H1 (cell line): ENCODE data around the gene DNTT. TPM values are rescaled to one million over a fixed set of nuclear protein-coding genes. Genes with fewer than 3 reads are reported as not detected.

ENCODE experiments used
- CTCF ChIA-PET: fragments of 300-600 bp; sonication (Branson Sonifier 250); formaldehyde crosslinking; loops from one replicate; lab custom pipeline; 2021; ENCODE audit not compliant: partially characterized antibody; lab: Charles Lee
- POLR2A ChIA-PET: fragments of 300-600 bp; sonication (Branson Sonifier 250); formaldehyde crosslinking; loops from one replicate; lab custom pipeline; 2021; ENCODE audit warnings: inconsistent platforms; ENCODE audit not compliant: partially characterized antibody; lab: Charles Lee
- DNase-seq, 2 experiments: peaks; one replicate each; pipeline versions ENCODE4 v3.0.0 to v3.0.0-alpha.2; 2010 to 2022; ENCODE audit warnings: low spot score in 2 of 2, low read depth in 1 of 2, mixed read lengths in 1 of 2
- FAIRE-seq: peaks from 2 replicates; lab custom pipeline; 2011; peaks lifted over from hg19 to GRCh38; lab: Jason Lieb, UNC
- H2AFZ ChIP-seq: 2 replicates; pipeline ENCODE4 v1.8.1; 2012; ENCODE audit warnings: low read length, inconsistent platforms
- H2AK5ac ChIP-seq: 2 replicates; pipeline ENCODE4 v1.6.1; 2013; ENCODE audit warnings: low read depth, low read length
- H2BK120ac ChIP-seq: replicated peaks from 2 replicates; pipeline ENCODE3; 2013; ENCODE audit warnings: low read depth, low read length, inconsistent platforms
- H2BK12ac ChIP-seq: 2 replicates; pipeline ENCODE4 v1.6.1; 2013; ENCODE audit warnings: low read depth, low read length
- H2BK15ac ChIP-seq: 2 replicates; pipeline ENCODE4 v1.6.1; 2013; ENCODE audit warnings: low read length
- H2BK20ac ChIP-seq: 2 replicates; pipeline ENCODE4 v1.6.1; 2013; ENCODE audit warnings: low read length
- H2BK5ac ChIP-seq: 2 replicates; pipeline ENCODE4 v1.6.1; 2013; ENCODE audit warnings: low read depth, low read length
- H3K14ac ChIP-seq: 2 replicates; pipeline ENCODE4 v1.6.1; 2013; ENCODE audit warnings: inconsistent platforms; ENCODE audit not compliant: insufficient read length
- H3K18ac ChIP-seq: 2 replicates; pipeline ENCODE4 v1.6.1; 2013; ENCODE audit warnings: low read length; ENCODE audit errors: extremely low read depth
- H3K23ac ChIP-seq: 2 replicates; pipeline ENCODE4 v1.6.1; 2013; ENCODE audit warnings: inconsistent platforms; ENCODE audit not compliant: insufficient read length
- H3K23me2 ChIP-seq: 2 replicates; pipeline ENCODE4 v1.6.1; 2013; ENCODE audit warnings: low read depth, low read length
- H3K27ac ChIP-seq: 2 replicates; pipeline ENCODE4 v1.6.1; 2011; ENCODE audit warnings: low read depth, low read length, inconsistent platforms
- H3K27me3 ChIP-seq, 4 experiments: replicated peaks in 1 of 4; 1 replicate in 1 of 4; 2 replicates in 3 of 4; pipeline versions ENCODE4 v1.6.1 to v1.8.1; 2011 to 2013; ENCODE audit warnings: low read length in 3 of 4, mild to moderate bottlenecking in 3 of 4, inconsistent platforms in 2 of 4, mixed read lengths in 2 of 4, moderate library complexity in 1 of 4; ENCODE audit not compliant: control insufficient read depth in 3 of 4, insufficient read depth in 3 of 4; ENCODE audit errors: extremely low read depth in 1 of 4
- H3K36me3 ChIP-seq, 4 experiments: 2 replicates each; pipeline versions ENCODE4 v1.6.1 to v1.8.1; 2011 to 2013; ENCODE audit warnings: mild to moderate bottlenecking in 4 of 4, low read length in 3 of 4, moderate library complexity in 2 of 4, control low read depth in 1 of 4, inconsistent platforms in 1 of 4; ENCODE audit not compliant: insufficient read depth in 4 of 4, control insufficient read depth in 2 of 4
- H3K4ac ChIP-seq: replicated peaks from 2 replicates; pipeline ENCODE3; 2013; ENCODE audit warnings: low read length, low read depth, mixed read lengths, inconsistent platforms; ENCODE audit not compliant: insufficient read length
- H3K4me1 ChIP-seq, 4 experiments: replicated peaks in 1 of 4; 1 replicate in 1 of 4; 2 replicates in 3 of 4; pipeline versions ENCODE4 v1.6.1 to v1.8.1; 2011 to 2013; ENCODE audit warnings: low read length in 3 of 4, inconsistent platforms in 2 of 4, mixed read lengths in 1 of 4; ENCODE audit not compliant: insufficient read depth in 4 of 4, control insufficient read depth in 3 of 4
- H3K4me2 ChIP-seq, 2 experiments: 2 replicates each; pipeline versions ENCODE4 v1.6.1 to v1.8.1; 2011 to 2013; ENCODE audit warnings: low read depth in 2 of 2, low read length in 2 of 2, control low read depth in 1 of 2, inconsistent platforms in 1 of 2, mild to moderate bottlenecking in 1 of 2; ENCODE audit not compliant: insufficient read depth in 1 of 2
- H3K4me3 ChIP-seq, 4 experiments: fragments of 200-600, 300-600 bp in 1 of 4; sonication (generic), shearing (Covaris generic), sonication (Bioruptor Twin) in 1 of 4; 2 replicates each; pipeline versions ENCODE4 v1.5.1 to v1.8.1; 2011 to 2016; ENCODE audit warnings: low read length in 4 of 4, low read depth in 3 of 4, control low read depth in 2 of 4, inconsistent platforms in 2 of 4, mild to moderate bottlenecking in 2 of 4, mixed read lengths in 1 of 4, moderate library complexity in 1 of 4; ENCODE audit not compliant: insufficient read depth in 2 of 4; ENCODE audit errors: extremely low read depth in 1 of 4
- H3K56ac ChIP-seq: replicated peaks from 2 replicates; pipeline ENCODE3; 2013; ENCODE audit warnings: low read depth, mild to moderate bottlenecking, mixed read lengths, low read length, inconsistent platforms; ENCODE audit not compliant: insufficient read length
- H3K79me1 ChIP-seq: 2 replicates; pipeline ENCODE4 v1.6.1; 2013; ENCODE audit warnings: low read depth, low read length, control low read depth
- H3K79me2 ChIP-seq, 2 experiments: 2 replicates each; pipeline versions ENCODE4 v1.6.1 to v1.8.1; 2012 to 2013; ENCODE audit warnings: low read length in 2 of 2, mild to moderate bottlenecking in 2 of 2, inconsistent platforms in 1 of 2; ENCODE audit not compliant: insufficient read depth in 2 of 2, control insufficient read depth in 1 of 2
- H3K9ac ChIP-seq, 4 experiments: replicated peaks in 1 of 4; 1 replicate in 1 of 4; 2 replicates in 3 of 4; pipeline versions ENCODE4 v1.6.1 to v1.8.1; 2011 to 2013; ENCODE audit warnings: low read depth in 3 of 4, low read length in 3 of 4, control low read depth in 2 of 4, mild to moderate bottlenecking in 2 of 4, moderate library complexity in 2 of 4, inconsistent platforms in 1 of 4; ENCODE audit errors: extremely low read depth in 1 of 4
- H3K9me3 ChIP-seq, 2 experiments: 2 replicates each; pipeline versions ENCODE4 v1.6.1 to v1.8.1; 2012 to 2013; ENCODE audit warnings: mild to moderate bottlenecking in 2 of 2, moderate library complexity in 2 of 2, control low read depth in 1 of 2, inconsistent platforms in 1 of 2, low read depth in 1 of 2, low read length in 1 of 2, mixed read lengths in 1 of 2; ENCODE audit not compliant: insufficient read depth in 2 of 2
- H4K20me1 ChIP-seq, 2 experiments: replicated peaks in 1 of 2; 2 replicates each; pipeline versions ENCODE3 to v1.8.1; 2011 to 2013; ENCODE audit warnings: inconsistent platforms in 2 of 2, low read length in 2 of 2, mild to moderate bottlenecking in 1 of 2; ENCODE audit not compliant: insufficient read depth in 2 of 2, control insufficient read depth in 1 of 2
- H4K5ac ChIP-seq: 2 replicates; pipeline ENCODE4 v1.6.1; 2013; ENCODE audit warnings: low read length, low read depth, mixed read lengths, inconsistent platforms; ENCODE audit not compliant: insufficient read length
- H4K8ac ChIP-seq: 2 replicates; pipeline ENCODE4 v1.8.0; 2013; ENCODE audit warnings: mild to moderate bottlenecking, moderate library complexity, low read length, inconsistent platforms; ENCODE audit not compliant: insufficient read depth; ENCODE audit errors: extremely low read depth
- H4K91ac ChIP-seq: replicated peaks from 2 replicates; pipeline ENCODE3; 2013; ENCODE audit warnings: low read length, mixed read lengths, inconsistent platforms; ENCODE audit not compliant: insufficient read length
- BCL11A ChIP-seq, 2 experiments: IDR thresholded peaks; one replicate each; pipeline ENCODE4 v1.6.1; 2011; ENCODE audit warnings: low read depth in 2 of 2, low read length in 2 of 2, mild to moderate bottlenecking in 2 of 2
- CHD2 ChIP-seq: IDR thresholded peaks from 2 replicates; pipeline ENCODE4 v1.6.1; 2012; ENCODE audit warnings: low read length, improper control_type of control experiment
- EGR1 ChIP-seq: IDR thresholded peaks from 2 replicates; pipeline ENCODE4 v1.6.1; 2011; ENCODE audit warnings: low read depth, low read length, borderline replicate concordance
- HDAC2 ChIP-seq, 2 experiments: fragments of 300-600 bp in 1 of 2; sonication (generic) in 1 of 2; IDR thresholded peaks; 2 replicates each; pipeline ENCODE4 v1.6.1; 2011 to 2012; ENCODE audit warnings: low read depth in 2 of 2, low read length in 2 of 2, mild to moderate bottlenecking in 2 of 2, moderate library complexity in 2 of 2, borderline replicate concordance in 1 of 2, inconsistent platforms in 1 of 2
- JUND ChIP-seq: IDR thresholded peaks from 2 replicates; pipeline ENCODE4 v1.6.1; 2011; ENCODE audit warnings: mild to moderate bottlenecking, improper control_type of control experiment, low read length
- PHF8 ChIP-seq: fragments of 200-600 bp; sonication (generic); conservative IDR thresholded peaks from 2 replicates; pipeline ENCODE4 v1.7.1; 2012; ENCODE audit warnings: low read depth, mild to moderate bottlenecking, inconsistent platforms, low read length, moderate library complexity
- POLR2A ChIP-seq, 2 experiments: IDR thresholded peaks; 1 replicate in 1 of 2; 2 replicates in 1 of 2; pipeline ENCODE4 v1.6.1; 2011; ENCODE audit warnings: low read depth in 2 of 2, low read length in 2 of 2, mild to moderate bottlenecking in 2 of 2; ENCODE audit errors: control extremely low read depth in 1 of 2
- POU5F1 ChIP-seq: IDR thresholded peaks from 2 replicates; pipeline ENCODE4 v1.6.1; 2011; ENCODE audit warnings: low read depth, mild to moderate bottlenecking, low read length, moderate library complexity
- SIX5 ChIP-seq: IDR thresholded peaks from 2 replicates; pipeline ENCODE4 v1.6.1; 2011; ENCODE audit warnings: mild to moderate bottlenecking, low read depth, low read length
- TAF1 ChIP-seq: IDR thresholded peaks from 2 replicates; pipeline ENCODE4 v1.6.1; 2011; ENCODE audit warnings: mild to moderate bottlenecking, low read depth, low read length
- TAF7 ChIP-seq: optimal IDR thresholded peaks from 2 replicates; pipeline ENCODE3; 2011; ENCODE audit warnings: low read depth, mild to moderate bottlenecking, inconsistent platforms, low read length, moderate library complexity, borderline replicate concordance
- WGBS, 2 experiments: shearing (Covaris generic) in 1 of 2; methylation state at CpG; one replicate each; pipeline versions ENCODE4 v1.1.6 to v1.1.7; 2013 to 2015; ENCODE audit warnings: low lambda C conversion rate in 2 of 2, mixed read lengths in 2 of 2, inconsistent platforms in 1 of 2, low coverage in 1 of 2, missing lambda C conversion rate in 1 of 2; ENCODE audit not compliant: insufficient replicate concordance in 2 of 2, insufficient coverage in 1 of 2, insufficient read length in 1 of 2; ENCODE audit errors: extremely low coverage in 1 of 2, missing lambda C conversion rate in 1 of 2; 5-methylcytosine and 5-hydroxymethylcytosine counted together
- polyA plus RNA-seq, 7 experiments: library from polyadenylated mRNA; depleted of rRNA in 3 of 7; stranded (reverse) in 5 of 7; unstranded in 2 of 7; fragments of >200 nt in 5 of 7; fragments of 200-250 nt in 2 of 7; gene quantifications; 1 replicate in 5 of 7; 2 replicates in 1 of 7; 4 replicates in 1 of 7; pipeline versions ENCODE4 v1.2.1 to v1.2.3, GENCODE V29; 2011 to 2013; ENCODE audit warnings: missing spikeins in 2 of 7, mixed read lengths in 2 of 7
- total RNA-seq: library from RNA; stranded (reverse); fragmentation: NEBNext Ultra II Directional; extraction: Animal tissue kit (Norgen Biotek cat#: 25700); gene quantifications from 2 replicates; pipeline ENCODE4 v1.2.1, GENCODE V29; 2021
- TF ChIP-seq, protein P1 (sequence below), 3 experiments: IDR thresholded peaks; 1 replicate in 2 of 3; 2 replicates in 1 of 3; pipeline versions ENCODE4 v1.5.1 to v1.6.1; 2011; ENCODE audit warnings: low read length in 3 of 3, mild to moderate bottlenecking in 3 of 3, inconsistent platforms in 2 of 3, low read depth in 1 of 3, moderate library complexity in 1 of 3; ENCODE audit not compliant: insufficient read depth in 1 of 3; ENCODE audit errors: control extremely low read depth in 1 of 3

DNTT gene
- total and polyA plus RNA-seq, 2 of the 8 experiments (the other 6 are each of a cell fraction or from before 2014, with no cell fraction given): not detected

- Histone ChIP-seq H3K14ac (no peak overlapping the region), H3K23ac (no peak overlapping the region), H3K79me2 (no peaks in the 10 kb centered on the region), H3K4me1 (peaks cover 0 to 12% (median 5%) of the 10 kb centered on the region in 4 experiments; a peak in 6 of 7 replicates), H3K9me3 (no peaks in the 10 kb centered on the region), H3K9ac (no peak overlapping the region), H2AFZ (no peak overlapping the region), H3K4ac (no peak overlapping the region), H4K20me1 (no peaks in the 10 kb centered on the region), H4K8ac (no peak overlapping the region), H3K36me3 (no peaks in the 10 kb centered on the region), H4K91ac (no peak overlapping the region), H3K23me2 (peaks cover 4% of the 10 kb centered on the region), H2BK5ac (no peak overlapping the region), H3K56ac (no peak overlapping the region), H3K4me3 (no peak overlapping the region), H2BK12ac (no peak overlapping the region), H2AK5ac (no peak overlapping the region), H2BK20ac (no peak overlapping the region), H3K27me3 (peaks cover 0 to 3% (median 1%) of the 10 kb centered on the region in 4 experiments; a peak in 3 of 7 replicates), H3K18ac (no peak overlapping the region), H3K4me2 (no peak overlapping the region), H3K27ac (no peak overlapping the region), H3K79me1 (no peaks in the 10 kb centered on the region), H4K5ac (no peak overlapping the region), H2BK120ac (no peak overlapping the region), H2BK15ac (no peak overlapping the region)
- POLR2A ChIA-PET: interaction anchor here (0.6 kb wide), 1 partner anchor 146 kb away, joined by 3 read pairs; no protein-coding TSS in a partner anchor
- 83% methylated on average over 8 of the region's 11 CpGs; no CpG with 5 or more reads in 1 of the 2 experiments for WGBS, 2 experiments
- FAIRE-seq (no peak), DNase-seq (no peak)
- CTCF ChIA-PET: interaction anchor here (0.7 to 12.6 kb wide), 34 partner anchors 8 to 654 kb away, joined by 3 to 197 read pairs (median 5); partner anchors contain the start of genes OPALIN and TLL2
- TF ChIP-seq EGR1 (no peak), PHF8 (no peak), HDAC2 (IDR thresholded peaks at IDR 0.05; ENCODE audit: borderline replicate concordance in 1 of 2, low read depth in 2 of 2, low read length in 2 of 2) (no peak), SIX5 (no peak), TAF7 (no peak), POLR2A (IDR thresholded peaks at IDR 0.05; ENCODE audit: control extremely low read depth in 1 of 2, low read depth in 2 of 2, low read length in 2 of 2) (no peak), JUND (no peak), CHD2 (no peak), BCL11A (IDR thresholded peaks at IDR 0.05; ENCODE audit: low read depth in 2 of 2, low read length in 2 of 2) (no peak), TAF1 (no peak), POU5F1 (no peak)
- TF ChIP-seq, protein P1, sequence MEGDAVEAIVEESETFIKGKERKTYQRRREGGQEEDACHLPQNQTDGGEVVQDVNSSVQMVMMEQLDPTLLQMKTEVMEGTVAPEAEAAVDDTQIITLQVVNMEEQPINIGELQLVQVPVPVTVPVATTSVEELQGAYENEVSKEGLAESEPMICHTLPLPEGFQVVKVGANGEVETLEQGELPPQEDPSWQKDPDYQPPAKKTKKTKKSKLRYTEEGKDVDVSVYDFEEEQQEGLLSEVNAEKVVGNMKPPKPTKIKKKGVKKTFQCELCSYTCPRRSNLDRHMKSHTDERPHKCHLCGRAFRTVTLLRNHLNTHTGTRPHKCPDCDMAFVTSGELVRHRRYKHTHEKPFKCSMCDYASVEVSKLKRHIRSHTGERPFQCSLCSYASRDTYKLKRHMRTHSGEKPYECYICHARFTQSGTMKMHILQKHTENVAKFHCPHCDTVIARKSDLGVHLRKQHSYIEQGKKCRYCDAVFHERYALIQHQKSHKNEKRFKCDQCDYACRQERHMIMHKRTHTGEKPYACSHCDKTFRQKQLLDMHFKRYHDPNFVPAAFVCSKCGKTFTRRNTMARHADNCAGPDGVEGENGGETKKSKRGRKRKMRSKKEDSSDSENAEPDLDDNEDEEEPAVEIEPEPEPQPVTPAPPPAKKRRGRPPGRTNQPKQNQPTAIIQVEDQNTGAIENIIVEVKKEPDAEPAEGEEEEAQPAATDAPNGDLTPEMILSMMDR (IDR thresholded peaks at IDR 0.05; ENCODE audit: control extremely low read depth in 1 of 3, insufficient read depth in 1 of 3, low read depth in 1 of 3, low read length in 3 of 3): no peak
These were observed 67.1 kb downstream of the DNTT start for GRCh38 chr10:96371356-96371755.
